Measurements from ENCODE around the gene P3H2.

GRCh38 chr3:189988854-189989253 lies 131.8 kb downstream of the P3H2 start:
- TF ChIP-seq REST (IDR thresholded peaks at IDR 0.05; ENCODE audit: insufficient read depth in 1 of 2, low read depth in 2 of 2, low read length in 2 of 2) (no peak), POLR2AphosphoS5 (IDR thresholded peaks at IDR 0.05; ENCODE audit: low read depth, low read length) (no peak), SIN3A (IDR thresholded peaks at IDR 0.05; ENCODE audit: borderline replicate concordance, insufficient read depth, low read length) (no peak), FOXP2 (optimal IDR thresholded peaks at IDR 0.05; ENCODE audit: borderline replicate concordance, extremely low read depth, extremely low read length, insufficient read depth) (no peak)

All from PFSK-1 (cell line).